Measurements from ENCODE around the gene TKFC. TPM values are rescaled to one million over a fixed set of nuclear protein-coding genes. Genes with fewer than 3 reads are reported as not detected.
A peak's percentile ranks its signal among the peaks of the same experiment; 100 is the strongest.

TKFC gene
- total RNA-seq, 1 donor from 2014 or later: 7.3 TPM

- Histone ChIP-seq H3K9me3 (no peaks in the 10 kb centered on the region), H3K27ac (no peak overlapping the region), H3K36me3 (no peaks in the 10 kb centered on the region), H3K4me3 (no peak overlapping the region), H3K4me1 (peaks cover 7 to 17% of the 10 kb centered on the region in 2 donors), H3K27me3 (no peaks in the 10 kb centered on the region)
- TF ChIP-seq, protein P1, sequence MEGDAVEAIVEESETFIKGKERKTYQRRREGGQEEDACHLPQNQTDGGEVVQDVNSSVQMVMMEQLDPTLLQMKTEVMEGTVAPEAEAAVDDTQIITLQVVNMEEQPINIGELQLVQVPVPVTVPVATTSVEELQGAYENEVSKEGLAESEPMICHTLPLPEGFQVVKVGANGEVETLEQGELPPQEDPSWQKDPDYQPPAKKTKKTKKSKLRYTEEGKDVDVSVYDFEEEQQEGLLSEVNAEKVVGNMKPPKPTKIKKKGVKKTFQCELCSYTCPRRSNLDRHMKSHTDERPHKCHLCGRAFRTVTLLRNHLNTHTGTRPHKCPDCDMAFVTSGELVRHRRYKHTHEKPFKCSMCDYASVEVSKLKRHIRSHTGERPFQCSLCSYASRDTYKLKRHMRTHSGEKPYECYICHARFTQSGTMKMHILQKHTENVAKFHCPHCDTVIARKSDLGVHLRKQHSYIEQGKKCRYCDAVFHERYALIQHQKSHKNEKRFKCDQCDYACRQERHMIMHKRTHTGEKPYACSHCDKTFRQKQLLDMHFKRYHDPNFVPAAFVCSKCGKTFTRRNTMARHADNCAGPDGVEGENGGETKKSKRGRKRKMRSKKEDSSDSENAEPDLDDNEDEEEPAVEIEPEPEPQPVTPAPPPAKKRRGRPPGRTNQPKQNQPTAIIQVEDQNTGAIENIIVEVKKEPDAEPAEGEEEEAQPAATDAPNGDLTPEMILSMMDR (IDR thresholded peaks at IDR 0.05): no peak
- DNase-seq (ENCODE audit: low spot score in 2 of 2): no peak
- intact Hi-C loops (cut with DNase I): no loop called here
Observed at GRCh38 chr11:61292356-61292755, 40.7 kb upstream of the TKFC start.

DNA sequence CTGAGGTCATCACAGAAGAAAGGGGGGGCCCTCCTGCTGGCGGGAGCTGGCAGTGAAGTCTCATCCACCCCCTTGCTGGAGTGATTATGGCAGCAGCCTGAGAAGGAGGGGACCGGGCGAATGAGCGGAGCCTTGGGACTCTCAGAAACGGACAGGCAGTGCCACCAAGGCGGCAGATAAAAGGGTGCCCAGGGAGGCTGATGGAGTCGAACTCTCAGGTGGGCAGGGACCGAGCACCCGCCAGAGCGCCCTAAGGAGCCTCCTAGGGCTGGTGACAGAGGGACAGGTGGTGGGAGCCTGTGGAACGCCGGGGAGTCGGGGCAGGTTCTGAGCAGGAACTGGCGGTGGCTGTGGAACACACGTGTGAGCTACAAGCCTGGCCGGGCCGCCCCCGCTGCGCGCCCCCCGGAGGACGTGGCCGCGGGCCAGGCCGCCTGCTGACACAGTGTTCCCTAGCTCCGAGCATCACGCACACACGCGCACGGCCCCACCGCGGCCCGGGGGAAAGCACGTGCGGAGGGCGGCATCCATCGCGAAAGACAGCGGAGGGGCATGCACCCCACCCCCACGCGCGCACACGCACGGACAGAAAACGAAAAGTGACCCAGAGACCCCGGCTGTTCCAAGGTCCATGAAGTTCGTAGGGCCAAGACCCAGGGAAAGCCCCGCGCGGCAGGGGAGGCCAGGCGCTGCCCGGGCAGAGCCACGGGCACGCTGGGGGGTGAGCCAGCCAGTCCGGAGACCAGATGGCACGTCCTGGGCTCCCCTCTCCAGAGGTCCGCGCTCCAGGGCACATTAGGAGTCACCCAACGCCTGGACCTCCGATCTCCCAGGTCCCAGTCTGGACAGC is 38.9 kb upstream of the TKFC start:
- Histone ChIP-seq H3K27ac (peak overlapping the region; percentile 31 to 50), H3K36me3 (no peaks in the 10 kb centered on the region), H3K4me1 (peaks cover 7 to 28% of the 10 kb centered on the region in 2 donors), H3K27me3 (no peaks in the 10 kb centered on the region), H3K9me3 (no peaks in the 10 kb centered on the region), H3K4me3 (peak overlapping the region; percentile 60 to 80)
- peak in 1 of 2 donors; percentile 72 for DNase-seq (ENCODE audit: low spot score in 2 of 2)
- intact Hi-C loops (cut with DNase I): no loop called here
- TF ChIP-seq, protein P1 (IDR thresholded peaks at IDR 0.05): no peak

DNA sequence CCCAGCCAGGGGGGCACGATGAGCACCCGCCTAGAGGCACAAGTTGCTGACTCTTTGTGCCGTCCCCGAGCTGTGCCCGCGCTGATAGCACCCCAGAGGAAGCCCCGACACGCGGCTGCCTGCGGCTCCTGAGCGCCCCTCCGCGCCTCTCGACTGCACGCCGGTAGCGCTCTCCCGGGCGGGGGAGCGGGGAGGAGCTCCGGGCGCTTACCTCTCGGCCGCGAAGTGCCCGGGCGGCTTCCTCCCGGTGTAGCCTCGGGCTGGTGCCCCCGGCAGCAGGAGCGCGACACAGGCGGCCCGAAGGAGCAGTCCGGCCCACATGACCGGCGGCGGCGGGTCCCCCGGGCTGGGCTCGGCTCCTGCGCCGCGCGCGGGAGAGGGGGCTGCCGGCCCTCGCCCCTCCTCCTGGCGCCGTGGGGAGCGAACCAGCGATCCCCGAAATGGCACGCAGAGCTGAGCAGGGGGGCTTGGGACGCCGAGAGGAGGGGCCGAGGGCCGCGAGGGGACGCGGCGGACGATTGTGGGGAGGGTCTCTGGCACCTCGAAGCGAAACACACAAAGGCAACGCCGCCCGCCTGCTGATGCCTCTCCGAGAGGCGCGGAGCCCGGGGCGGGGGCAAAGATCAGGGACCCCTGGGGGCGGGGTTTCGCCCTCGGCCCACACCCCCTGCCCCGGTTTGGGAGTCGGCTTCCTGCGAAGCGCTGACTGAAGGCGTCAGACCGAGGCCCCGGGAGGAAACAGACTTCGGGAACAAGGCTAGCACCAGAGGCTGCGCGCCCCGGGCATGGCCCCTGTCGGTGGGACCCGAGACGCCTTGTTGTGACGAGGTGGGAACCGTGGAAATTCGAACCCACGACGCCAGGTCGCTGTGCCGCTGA is 38.1 kb upstream of the TKFC start, which contains the start of gene VWCE:
TSS of gene VWCE (minus strand) at position 600 of the 879 bp plus-strand sequence. CDS start at position 321, 279 bp downstream.
- Histone ChIP-seq H3K27ac (peak within 1 kb of the TSS; percentile 28 to 50), H3K36me3 (peaks cover 6 to 8% of the 10 kb centered on the region in 2 donors), H3K9me3 (no peaks in the 10 kb centered on the region), H3K27me3 (no peaks in the 10 kb centered on the region), H3K4me1 (peaks cover 7 to 28% of the 10 kb centered on the region in 2 donors), H3K4me3 (peak within 1 kb of the TSS; percentile 60 to 80)
- peak in 1 of 2 donors; percentile 67 for DNase-seq (ENCODE audit: low spot score in 2 of 2)
- TF ChIP-seq, protein P1 (IDR thresholded peaks at IDR 0.05): peak in 1 of 3 experiments; percentile 13
- intact Hi-C loops (cut with DNase I): no loop called here

- peaks cover 12 to 15% of the 10 kb centered on the region in 2 donors for H3K36me3 ChIP-seq
- intact Hi-C loops (cut with DNase I): no loop called here
- H3K4me1 ChIP-seq: peaks cover 7 to 28% of the 10 kb centered on the region in 2 donors
- H3K9me3 ChIP-seq: no peaks in the 10 kb centered on the region
- TF ChIP-seq, protein P1 (IDR thresholded peaks at IDR 0.05): no peak
- no peak for DNase-seq (ENCODE audit: low spot score in 2 of 2)
- no peaks in the 10 kb centered on the region for H3K27me3 ChIP-seq
- peak overlapping the region; percentile 60 to 80 for H3K4me3 ChIP-seq
- no peak overlapping the region for H3K27ac ChIP-seq
Observed at GRCh38 chr11:61295596-61295926, 37.5 kb upstream of the TKFC start.

DNA sequence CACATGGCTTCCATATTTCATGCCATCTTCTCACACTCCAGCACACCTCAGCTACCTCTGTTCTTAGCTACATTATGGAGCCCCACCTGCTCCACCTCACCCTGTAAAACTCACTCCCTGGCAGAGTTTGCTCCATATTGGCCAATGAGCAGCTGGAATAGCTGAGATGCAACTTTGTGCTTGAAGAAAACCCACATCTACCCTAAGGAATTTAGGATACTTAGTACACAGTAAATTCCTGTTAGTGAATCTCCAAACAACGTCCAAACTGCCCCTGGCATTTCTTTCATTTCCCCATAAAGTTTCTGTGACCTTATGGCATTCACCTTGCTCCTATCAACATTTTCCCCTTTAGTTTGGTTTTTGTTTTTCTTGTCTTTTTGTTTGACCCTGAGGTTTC is 35.7 kb upstream of the TKFC start:
- Histone ChIP-seq H3K36me3 (peaks cover 30 to 32% of the 10 kb centered on the region in 2 donors), H3K4me3 (no peak overlapping the region), H3K27ac (peak overlapping the region in 1 of 2 donors; percentile 51), H3K4me1 (peaks cover 7 to 28% of the 10 kb centered on the region in 2 donors), H3K9me3 (no peaks in the 10 kb centered on the region), H3K27me3 (no peaks in the 10 kb centered on the region)
- intact Hi-C loops (cut with DNase I): no loop called here
- TF ChIP-seq, protein P1 (IDR thresholded peaks at IDR 0.05): no peak
- DNase-seq (ENCODE audit: low spot score in 2 of 2): no peak
